ENCODE results near the gene TDG.

The TDG gene

GRCh38 chr12:103965590-103966504 is at the start of gene TDG:
TDG (plus strand) TSS chr12:103965872; CDS start chr12:103966038, 166 bp downstream.
- DNase-seq (ENCODE audit: low spot score), result peak; percentile 99

GRCh38 chr12:103917873-103918272 is 47.8 kb upstream of the TDG start:
- no peak for DNase-seq (ENCODE audit: low spot score)

GRCh38 chr12:103924761-103925641 is 40.7 kb upstream of the TDG start:
- DNase-seq (ENCODE audit: low spot score), result peak; percentile 93

GRCh38 chr12:103928682-103929045 is 37.0 kb upstream of the TDG start:
- peak; percentile 71 for DNase-seq (ENCODE audit: low spot score)

- peak; percentile 85 for DNase-seq (ENCODE audit: low spot score)
Observed at GRCh38 chr12:103929046-103929783, 36.5 kb upstream of the TDG start.

- DNase-seq (ENCODE audit: low spot score), result no peak
Observed at GRCh38 chr12:103929784-103930033, 36.0 kb upstream of the TDG start.

GRCh38 chr12:103930034-103930786 is 35.5 kb upstream of the TDG start, which contains the start of gene HSP90B1:
HSP90B1 (plus strand) TSS chr12:103930410; CDS start chr12:103930516, 106 bp downstream.
- peak; percentile 100 for DNase-seq (ENCODE audit: low spot score)

- DNase-seq (ENCODE audit: low spot score), result no peak
Observed at GRCh38 chr12:103930787-103931735, 34.6 kb upstream of the TDG start.

- no peak for DNase-seq (ENCODE audit: low spot score)
Observed at GRCh38 chr12:103933237-103933636, 32.4 kb upstream of the TDG start.

GRCh38 chr12:103936679-103937078 is 29.0 kb upstream of the TDG start:
- DNase-seq (ENCODE audit: low spot score), result no peak

- no peak for DNase-seq (ENCODE audit: low spot score)
Observed at GRCh38 chr12:103944964-103945363, 20.7 kb upstream of the TDG start.

- no peak for DNase-seq (ENCODE audit: low spot score)
Observed at GRCh38 chr12:103947871-103948555, 17.7 kb upstream of the TDG start.

- DNase-seq (ENCODE audit: low spot score), result no peak
Observed at GRCh38 chr12:103948746-103949406, 16.8 kb upstream of the TDG start.

GRCh38 chr12:103952497-103952896 is 13.2 kb upstream of the TDG start:
- peak; percentile 70 for DNase-seq (ENCODE audit: low spot score)

- no peak for DNase-seq (ENCODE audit: low spot score)
Observed at GRCh38 chr12:103955811-103956508, 9.7 kb upstream of the TDG start.

GRCh38 chr12:103956509-103957027 is 9.1 kb upstream of the TDG start:
- DNase-seq (ENCODE audit: low spot score), result no peak

GRCh38 chr12:103957865-103958388 is 7.7 kb upstream of the TDG start:
- no peak for DNase-seq (ENCODE audit: low spot score)

GRCh38 chr12:103958621-103959020 is 7.1 kb upstream of the TDG start:
- DNase-seq (ENCODE audit: low spot score), result no peak
